Mucosa of rectum (tissue), 2 donors: Measurements from ENCODE around the gene NSMCE3.

ENCODE experiments used
- H3K27ac ChIP-seq, 2 donors: one replicate each; pipeline ENCODE4 v1.7.0; 2013; ENCODE audit warnings: inconsistent platforms in 2 of 2, low read depth in 2 of 2, low read length in 2 of 2
- H3K27me3 ChIP-seq, 2 donors: one replicate each; pipeline ENCODE4 v1.7.0; 2013; ENCODE audit warnings: low read length in 2 of 2; ENCODE audit not compliant: control insufficient read depth in 2 of 2, insufficient read depth in 2 of 2
- H3K36me3 ChIP-seq, 2 donors: one replicate each; pipeline ENCODE4 v1.7.0; 2013; ENCODE audit warnings: low read length in 2 of 2; ENCODE audit not compliant: control insufficient read depth in 2 of 2, insufficient read depth in 2 of 2
- H3K4me1 ChIP-seq, 2 donors: one replicate each; pipeline ENCODE4 v1.7.0; 2013; ENCODE audit warnings: low read length in 2 of 2, mild to moderate bottlenecking in 1 of 2; ENCODE audit not compliant: control insufficient read depth in 2 of 2, insufficient read depth in 2 of 2
- H3K4me3 ChIP-seq, 2 donors: one replicate each; pipeline ENCODE4 v1.7.0; 2013; ENCODE audit warnings: low read length in 2 of 2
- H3K9ac ChIP-seq, 2 donors: one replicate each; pipeline ENCODE4 v1.7.0; 2013; ENCODE audit warnings: low read length in 2 of 2, low read depth in 1 of 2, mild to moderate bottlenecking in 1 of 2
- H3K9me3 ChIP-seq, 2 donors: one replicate each; pipeline ENCODE4 v1.7.0; 2013; ENCODE audit warnings: low read length in 2 of 2; ENCODE audit not compliant: control insufficient read depth in 2 of 2
- donor health status: healthy.
- donor health status: Normal muscosa, but diverticular disease.

Gene NSMCE3

DNA sequence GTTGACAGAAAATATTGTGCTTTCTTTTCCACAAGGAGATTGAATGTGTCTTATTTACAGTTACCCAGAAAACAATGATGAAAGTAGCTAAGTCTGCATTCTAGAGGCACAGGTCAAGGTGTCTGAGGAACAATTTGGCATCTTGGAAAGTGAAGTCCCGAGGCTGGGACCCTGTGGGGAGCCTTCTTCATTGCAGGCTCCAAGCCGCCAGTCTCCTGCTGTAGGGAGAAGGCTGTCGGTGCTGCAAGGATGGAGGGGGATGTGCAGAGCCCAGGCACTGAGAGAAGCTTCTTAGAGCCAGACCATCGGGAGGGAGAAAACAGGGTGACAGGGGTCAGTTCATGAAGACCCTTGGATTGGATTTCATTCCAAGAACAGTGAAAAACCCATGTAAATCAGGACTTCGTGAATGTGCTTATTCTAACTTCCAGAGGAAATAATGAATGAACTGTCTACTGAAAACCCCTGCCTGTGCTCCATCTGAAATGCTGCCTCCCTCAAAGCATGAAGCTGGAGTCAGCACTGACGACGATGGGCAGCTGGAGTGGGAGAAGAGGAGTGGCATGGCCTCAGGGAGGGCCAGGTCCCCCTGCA lies 25.2 kb upstream of the NSMCE3 start:
- Histone ChIP-seq H3K4me1 (no peaks in the 10 kb centered on the region), H3K9me3 (no peaks in the 10 kb centered on the region), H3K27me3 (no peaks in the 10 kb centered on the region), H3K4me3 (no peak overlapping the region), H3K27ac (no peak overlapping the region), H3K36me3 (no peaks in the 10 kb centered on the region), H3K9ac (no peak overlapping the region)

DNA sequence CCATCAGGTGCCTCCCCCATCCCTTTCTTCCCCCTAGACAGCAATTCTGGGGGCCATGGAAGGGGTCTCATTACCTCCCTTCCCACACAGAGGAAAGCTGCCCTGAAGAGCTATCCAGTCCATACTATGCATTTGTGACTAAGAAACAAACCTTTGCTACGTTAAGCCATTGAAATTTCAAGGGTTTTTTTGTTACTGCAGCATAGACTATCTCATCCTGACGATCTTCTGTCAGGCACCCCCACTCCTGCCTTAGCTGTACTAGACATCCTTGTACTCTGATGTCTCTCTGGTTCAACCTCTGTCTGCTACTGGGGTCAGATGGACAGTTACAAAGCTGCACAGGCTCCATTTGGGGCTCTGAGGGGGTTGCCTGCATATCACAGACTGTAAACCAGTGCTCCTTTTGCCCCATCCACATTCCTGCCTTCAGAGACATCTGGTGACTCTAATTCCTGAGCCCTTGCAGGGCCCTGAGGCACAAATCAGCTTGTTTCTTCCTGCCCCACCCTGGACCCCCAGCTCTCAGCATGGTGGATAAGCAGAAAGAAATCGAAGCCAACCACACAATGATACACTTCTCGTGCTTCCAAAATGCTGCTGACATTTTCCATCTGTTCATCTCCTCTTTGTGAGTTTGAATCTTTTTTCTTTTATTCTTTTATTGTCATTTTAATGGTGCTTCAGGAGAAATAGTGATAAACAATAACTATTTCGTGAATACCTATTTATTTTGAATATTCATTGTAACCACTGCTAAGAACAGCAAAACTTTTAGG lies 21.6 kb upstream of the NSMCE3 start:
- H3K9me3 ChIP-seq: no peaks in the 10 kb centered on the region
- no peak overlapping the region for H3K4me3 ChIP-seq
- H3K27ac ChIP-seq: no peak overlapping the region
- no peak overlapping the region for H3K9ac ChIP-seq
- H3K4me1 ChIP-seq: no peaks in the 10 kb centered on the region
- H3K27me3 ChIP-seq: no peaks in the 10 kb centered on the region
- H3K36me3 ChIP-seq: no peaks in the 10 kb centered on the region

DNA sequence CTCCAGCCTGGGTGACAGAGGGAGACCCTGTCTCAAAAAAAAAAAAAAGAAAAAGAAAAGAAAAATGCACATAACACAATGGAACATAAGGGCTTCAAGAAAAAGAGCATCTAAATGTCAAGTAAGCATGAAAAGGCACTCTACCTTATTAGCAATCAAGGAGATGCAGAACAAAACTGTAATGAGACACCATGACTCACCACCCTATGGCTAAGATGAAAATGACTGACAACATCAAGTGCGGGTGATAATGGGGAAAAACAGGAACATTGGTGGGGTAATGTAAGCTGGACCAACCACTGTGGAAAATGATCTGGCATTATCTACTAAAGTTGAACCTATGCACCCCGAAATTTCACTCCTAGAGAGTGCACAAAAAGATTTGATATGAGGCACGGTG lies 19.6 kb upstream of the NSMCE3 start:
- Histone ChIP-seq H3K27me3 (no peaks in the 10 kb centered on the region), H3K4me3 (no peak overlapping the region), H3K27ac (no peak overlapping the region), H3K36me3 (no peaks in the 10 kb centered on the region), H3K9me3 (no peaks in the 10 kb centered on the region), H3K9ac (no peak overlapping the region), H3K4me1 (no peaks in the 10 kb centered on the region)

DNA sequence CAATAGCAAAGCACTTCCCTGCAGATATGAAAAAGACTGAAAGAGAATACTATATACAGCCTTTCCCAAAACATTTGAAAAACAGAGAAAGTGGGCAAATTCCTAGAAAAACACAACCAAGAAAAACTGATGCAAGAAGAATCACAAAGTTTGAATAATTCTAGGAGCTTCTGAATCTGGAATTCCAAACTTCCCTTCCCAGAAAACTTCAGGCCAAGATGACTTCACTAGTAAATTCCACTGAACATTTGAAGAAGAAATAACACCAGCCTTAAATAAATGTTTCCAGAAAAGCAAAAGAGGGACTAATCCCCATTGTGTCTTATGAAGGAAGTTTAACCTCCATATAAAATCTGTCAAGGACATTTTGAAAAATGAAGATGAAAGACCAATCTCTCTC lies 15.8 kb upstream of the NSMCE3 start:
- no peak overlapping the region for H3K27ac ChIP-seq
- H3K9ac ChIP-seq: no peak overlapping the region
- no peak overlapping the region for H3K4me3 ChIP-seq
- H3K36me3 ChIP-seq: no peaks in the 10 kb centered on the region
- no peaks in the 10 kb centered on the region for H3K4me1 ChIP-seq
- H3K9me3 ChIP-seq: no peaks in the 10 kb centered on the region
- H3K27me3 ChIP-seq: no peaks in the 10 kb centered on the region

DNA sequence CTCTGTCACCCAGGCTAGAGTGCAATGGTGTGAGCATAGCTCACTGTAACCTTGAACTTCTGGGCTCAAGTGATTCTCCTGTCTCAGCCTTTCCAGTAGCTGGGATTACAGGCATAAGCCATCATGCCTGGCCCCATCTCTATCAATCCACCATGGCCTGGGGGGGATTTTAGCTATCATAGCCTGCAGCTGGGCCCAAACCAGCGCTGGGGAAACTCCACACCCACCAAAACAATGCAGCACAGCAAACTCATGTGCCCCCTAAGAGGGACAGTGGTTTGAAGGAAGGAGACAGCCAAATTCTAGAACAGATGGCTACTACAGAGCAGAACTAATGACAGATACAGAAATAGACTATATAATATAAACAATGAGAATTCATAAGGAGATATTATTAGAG lies 13.8 kb upstream of the NSMCE3 start:
- Histone ChIP-seq H3K27me3 (no peaks in the 10 kb centered on the region), H3K9me3 (no peaks in the 10 kb centered on the region), H3K9ac (no peak overlapping the region), H3K4me3 (no peak overlapping the region), H3K27ac (no peak overlapping the region), H3K4me1 (no peaks in the 10 kb centered on the region), H3K36me3 (no peaks in the 10 kb centered on the region)

DNA sequence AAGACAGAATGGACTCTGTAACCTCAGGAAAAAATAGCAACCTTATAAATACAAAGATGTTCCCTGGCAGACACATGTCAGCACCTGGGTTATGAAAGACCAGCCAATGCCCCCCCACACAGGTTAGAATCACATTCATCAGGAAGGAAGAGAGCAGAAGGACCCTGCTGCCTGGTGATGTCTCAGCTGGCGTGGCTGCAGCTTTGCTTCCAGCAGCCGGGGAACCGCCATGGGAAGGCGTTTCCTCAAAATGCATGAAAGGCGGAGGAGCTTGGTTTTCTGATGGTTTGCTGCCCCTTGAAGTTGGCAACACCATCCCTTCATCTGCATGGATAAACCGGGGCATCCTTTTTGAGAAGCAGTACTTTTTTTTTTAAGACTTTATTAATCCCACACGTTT lies 10.9 kb upstream of the NSMCE3 start:
- Histone ChIP-seq H3K9ac (no peak overlapping the region), H3K36me3 (no peaks in the 10 kb centered on the region), H3K27ac (no peak overlapping the region), H3K27me3 (no peaks in the 10 kb centered on the region), H3K9me3 (no peaks in the 10 kb centered on the region), H3K4me1 (peaks cover 0 to 3% of the 10 kb centered on the region in 2 donors), H3K4me3 (no peak overlapping the region)

DNA sequence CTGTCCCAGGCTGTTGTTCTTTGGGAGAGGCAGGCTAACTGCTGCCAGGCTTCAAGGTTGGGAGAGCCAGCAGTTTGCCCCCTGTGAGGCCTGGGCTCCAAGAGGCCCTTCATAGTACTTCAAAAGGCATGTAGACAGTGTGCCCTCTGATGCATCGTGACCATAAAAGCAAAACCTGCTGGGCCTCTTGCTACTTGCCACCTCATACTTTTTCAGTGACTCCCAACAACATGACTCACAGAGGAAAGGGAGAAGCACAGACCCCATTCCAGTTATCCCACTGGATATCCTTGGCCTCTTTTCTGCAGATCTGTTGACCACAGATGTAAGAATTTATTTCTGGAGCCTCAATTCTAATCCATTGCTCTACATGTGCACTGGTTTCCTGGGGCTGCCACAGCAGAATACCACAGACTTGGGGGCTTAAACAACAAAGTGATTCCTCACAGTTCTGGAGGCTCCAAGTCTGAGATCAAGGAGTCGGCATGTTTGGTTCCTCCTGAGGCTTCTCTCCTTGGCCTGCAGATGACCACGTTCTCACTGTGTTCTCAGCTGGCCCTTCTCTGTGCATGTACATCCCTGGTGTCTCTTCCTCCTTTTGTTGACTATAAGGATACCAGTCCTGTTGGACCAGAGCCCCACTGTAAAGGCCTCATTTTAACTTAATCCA lies 8.9 kb upstream of the NSMCE3 start:
- H3K36me3 ChIP-seq: no peaks in the 10 kb centered on the region
- no peaks in the 10 kb centered on the region for H3K9me3 ChIP-seq
- H3K27me3 ChIP-seq: no peaks in the 10 kb centered on the region
- H3K4me1 ChIP-seq: peaks cover 0 to 4% of the 10 kb centered on the region in 2 donors
- no peak overlapping the region for H3K27ac ChIP-seq
- H3K9ac ChIP-seq: no peak overlapping the region
- H3K4me3 ChIP-seq: no peak overlapping the region

DNA sequence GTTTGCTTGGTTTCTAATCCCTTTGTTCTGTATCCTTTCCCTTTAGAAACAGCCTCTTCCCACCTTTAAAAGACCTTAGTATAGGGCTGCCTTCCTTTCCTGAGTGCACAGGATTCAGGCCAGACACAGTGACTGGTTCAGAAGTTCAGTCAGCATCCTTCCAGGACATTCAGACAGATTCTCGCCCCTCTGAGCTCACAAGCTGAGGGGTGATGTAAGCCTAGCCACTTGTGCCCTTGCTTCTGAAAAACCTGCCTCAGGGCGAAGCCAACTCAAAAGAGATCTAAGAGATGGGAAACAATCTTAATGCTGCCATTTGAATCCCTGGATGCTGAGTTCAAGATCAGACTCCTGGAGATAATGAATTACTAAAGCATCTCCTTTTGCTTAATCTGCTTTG lies 6.7 kb upstream of the NSMCE3 start:
- Histone ChIP-seq H3K9me3 (no peaks in the 10 kb centered on the region), H3K4me1 (peaks cover 0 to 4% of the 10 kb centered on the region in 2 donors), H3K4me3 (no peak overlapping the region)

DNA sequence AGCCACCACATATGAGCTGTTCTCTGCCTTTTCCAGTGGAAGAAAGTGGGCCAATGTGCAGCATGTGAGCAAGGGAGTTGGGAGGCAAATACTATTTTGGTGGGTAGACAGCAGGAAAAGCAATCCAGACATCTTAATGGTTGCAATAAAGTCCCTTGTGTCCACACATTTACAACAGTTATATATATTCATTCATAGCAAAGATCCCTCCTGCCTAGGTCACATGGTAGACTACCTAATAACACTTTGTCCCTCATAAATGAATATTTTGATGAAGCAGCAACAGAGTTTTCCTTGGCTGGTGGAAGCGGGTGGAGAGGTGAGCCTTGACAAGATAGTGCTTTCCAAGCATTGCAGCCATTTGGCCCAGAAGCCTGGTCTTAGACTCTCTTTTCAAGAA lies 6.2 kb upstream of the NSMCE3 start:
- Histone ChIP-seq H3K9me3 (no peaks in the 10 kb centered on the region), H3K4me1 (peaks cover 0 to 4% of the 10 kb centered on the region in 2 donors), H3K27ac (no peak overlapping the region), H3K36me3 (no peaks in the 10 kb centered on the region), H3K9ac (no peak overlapping the region), H3K27me3 (no peaks in the 10 kb centered on the region), H3K4me3 (no peak overlapping the region)

More for the DNA sequence above, 6.7 kb upstream of the NSMCE3 start:
- H3K27ac ChIP-seq: no peak overlapping the region
- no peaks in the 10 kb centered on the region for H3K36me3 ChIP-seq
- H3K9ac ChIP-seq: no peak overlapping the region
- H3K27me3 ChIP-seq: no peaks in the 10 kb centered on the region

DNA sequence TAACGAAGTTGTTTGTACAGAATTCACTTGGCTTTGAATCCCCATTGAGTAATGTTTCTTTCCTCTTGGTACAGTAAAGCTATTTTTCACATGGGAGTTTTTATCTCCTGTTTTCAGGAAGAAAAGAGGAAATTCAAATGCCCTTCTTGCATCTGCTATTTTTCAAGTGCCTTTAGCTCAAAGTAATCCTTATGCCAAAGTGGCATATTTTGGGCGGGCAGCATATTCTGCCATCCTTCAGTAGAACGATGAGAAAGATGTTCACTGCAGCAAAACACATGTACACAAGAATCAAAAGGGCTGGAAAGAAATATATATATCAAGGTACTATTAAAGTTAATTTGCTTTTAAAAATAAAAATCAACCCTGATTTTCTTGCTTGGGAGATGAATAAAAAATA lies 5.3 kb upstream of the NSMCE3 start:
- H3K36me3 ChIP-seq: no peaks in the 10 kb centered on the region
- no peak overlapping the region for H3K27ac ChIP-seq
- no peaks in the 10 kb centered on the region for H3K9me3 ChIP-seq

More for the DNA sequence above, 5.3 kb upstream of the NSMCE3 start:
- no peak overlapping the region for H3K4me3 ChIP-seq
- H3K4me1 ChIP-seq: peaks cover 0 to 7% of the 10 kb centered on the region in 2 donors
- H3K27me3 ChIP-seq: no peaks in the 10 kb centered on the region
- H3K9ac ChIP-seq: no peak overlapping the region
